Measurements from ENCODE around the gene SLC41A2.

DNA sequence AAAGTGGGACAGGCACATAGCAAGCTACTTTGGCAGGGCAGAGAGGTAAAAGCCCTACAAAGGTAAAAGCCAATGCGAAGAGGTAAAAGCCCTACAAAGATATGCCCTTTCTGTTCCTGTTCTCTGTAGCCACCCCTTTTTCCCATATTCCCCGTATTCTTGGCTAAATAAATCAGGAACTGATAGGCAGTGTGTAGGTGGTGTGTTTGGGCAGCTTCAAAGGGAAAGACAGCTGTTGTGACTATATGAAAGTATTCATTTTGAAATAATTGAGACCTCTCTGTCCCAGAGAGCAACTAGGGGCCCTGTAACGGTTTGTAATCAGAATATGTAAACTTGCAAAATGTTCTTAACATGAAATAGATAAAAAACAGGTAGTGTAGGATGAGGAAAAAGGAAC is 11.3 kb upstream of the SLC41A2 start:
- no peak for TF ChIP-seq CTCF (IDR thresholded peaks at IDR 0.05)
- no peak for TF ChIP-seq EZH2 (IDR thresholded peaks at IDR 0.05; ENCODE audit: borderline replicate concordance, insufficient read depth, low read depth, low read length, poor library complexity, severe bottlenecking)
